HepG2 (cell line): Measurements from ENCODE around the gene ANKRA2. TPM values are rescaled to one million over a fixed set of nuclear protein-coding genes. Genes with fewer than 3 reads are reported as not detected.

Experiments
- ATAC-seq: fragments of 200-7000 bp; cut with Tn5 transposase; 3 replicates; pipeline ENCODE4 v1.9.1; 2020; ENCODE audit warnings: mild to moderate bottlenecking, moderate library complexity
- BruUV-seq: library from RNA; stranded (reverse); fragments of 400-500 nt; replicated peaks from 2 replicates; lab custom pipeline; 2021; lab: Mats Ljungman, UMichigan
- CTCF ChIA-PET: fragments of 300-600 bp; formaldehyde crosslinking; extraction: SDS; loops from one replicate; lab custom pipeline; 2021; ENCODE audit warnings: low total read pairs, inconsistent platforms, low intra/inter-chr PET ratio; lab: Yijun Ruan, JAX
- POLR2A ChIA-PET: fragments of 350-600 bp; sonication (Branson Sonifier 250); formaldehyde crosslinking; loops from one replicate; lab custom pipeline; 2020; ENCODE audit warnings: antibody characterized with exemption, inconsistent platforms; lab: Yijun Ruan, JAX
- DNase-seq: peaks from one replicate; pipeline ENCODE4 v3.0.0-alpha.2; 2015; ENCODE audit warnings: low spot score
- FAIRE-seq: peaks from 3 replicates; lab custom pipeline; 2011; peaks lifted over from hg19 to GRCh38; lab: Jason Lieb, UNC
- H2AFZ ChIP-seq: one replicate; pipeline ENCODE4 v1.6.1; 2011; ENCODE audit warnings: low read length, inconsistent platforms
- H3K27ac ChIP-seq: fragments of 300-600 bp; 3 replicates; pipeline ENCODE4 v1.8.0; 2011; ENCODE audit warnings: mixed run types, mild to moderate bottlenecking, mixed read lengths, low read length, inconsistent platforms; ENCODE audit not compliant: insufficient read depth; ENCODE audit errors: extremely low read length
- H3K27me3 ChIP-seq, 2 experiments: fragments of 200-600 bp in 1 of 2; 2 replicates in 1 of 2; 3 replicates in 1 of 2; pipeline versions ENCODE4 v1.6.0 to v1.8.0; 2011; ENCODE audit warnings: low read length in 2 of 2, mild to moderate bottlenecking in 2 of 2, moderate library complexity in 2 of 2, inconsistent platforms in 1 of 2; ENCODE audit not compliant: insufficient read depth in 2 of 2, control insufficient read depth in 1 of 2
- H3K36me3 ChIP-seq, 2 experiments: fragments of 200-600 bp in 1 of 2; replicated peaks in 1 of 2; 2 replicates in 1 of 2; 3 replicates in 1 of 2; pipeline versions ENCODE4 v1.5.1 to v1.8.0; 2011; ENCODE audit warnings: low read length in 2 of 2, inconsistent platforms in 1 of 2; ENCODE audit not compliant: insufficient read depth in 2 of 2, control insufficient read depth in 1 of 2
- H3K4me1 ChIP-seq: 2 replicates; pipeline ENCODE4 v1.5.1; 2012; ENCODE audit warnings: low read length, inconsistent platforms; ENCODE audit not compliant: insufficient read depth
- H3K4me2 ChIP-seq: 2 replicates; pipeline ENCODE4 v1.6.0; 2011; ENCODE audit warnings: low read depth, low read length, inconsistent platforms
- H3K4me3 ChIP-seq, 3 experiments: fragments of 200-600 bp in 1 of 3; sonication (generic), shearing (Covaris generic) in 1 of 3; replicated peaks in 1 of 3; 2 replicates each; pipeline ENCODE4 v1.5.1; 2011 to 2016; ENCODE audit warnings: low read length in 3 of 3, inconsistent platforms in 2 of 3, low read depth in 2 of 3, mild to moderate bottlenecking in 2 of 3, control low read depth in 1 of 3, mixed read lengths in 1 of 3; ENCODE audit not compliant: insufficient read depth in 1 of 3
- H3K79me2 ChIP-seq: one replicate; pipeline ENCODE4 v1.6.1; 2011; ENCODE audit warnings: low read length, inconsistent platforms; ENCODE audit not compliant: insufficient read depth
- H3K9ac ChIP-seq: 2 replicates; pipeline ENCODE4 v1.6.0; 2011; ENCODE audit warnings: mild to moderate bottlenecking, low read depth, low read length, inconsistent platforms; ENCODE audit not compliant: insufficient read depth
- H3K9me3 ChIP-seq: 2 replicates; pipeline ENCODE4 v1.5.1; 2012; ENCODE audit warnings: mild to moderate bottlenecking, low read length
- H4K20me1 ChIP-seq: 2 replicates; pipeline ENCODE4 v1.6.0; 2011; ENCODE audit warnings: inconsistent platforms, mild to moderate bottlenecking, low read length, moderate library complexity; ENCODE audit not compliant: insufficient read depth
- EP300 ChIP-seq, 3 experiments: sonication (generic) in 1 of 3; formaldehyde crosslinking in 1 of 3; IDR thresholded peaks; 2 replicates each; pipeline versions ENCODE4 v1.5.1 to v1.6.1; 2011 to 2020; ENCODE audit warnings: low read depth in 2 of 3, low read length in 2 of 3, borderline replicate concordance in 1 of 3, improper control_type of control experiment in 1 of 3, mild to moderate bottlenecking in 1 of 3, missing genetic modification reagents in 1 of 3, moderate library complexity in 1 of 3
- HNF4A ChIP-seq: sonication (generic); formaldehyde crosslinking; IDR thresholded peaks from 2 replicates; pipeline ENCODE4 v1.4.0; 2020; ENCODE audit warnings: missing genetic modification reagents
- LCORL ChIP-seq, 2 experiments: fragments of 450-650 bp in 1 of 2; sonication (generic) in 1 of 2; formaldehyde crosslinking in 1 of 2; IDR thresholded peaks; 2 replicates each; pipeline versions ENCODE4 v1.5.0 to v1.6.1; 2017 to 2020; ENCODE audit warnings: antibody characterized with exemption in 1 of 2, missing genetic modification reagents in 1 of 2
- NFYC ChIP-seq: IDR thresholded peaks from 2 replicates; pipeline ENCODE4 v1.6.1; 2016; ENCODE audit warnings: missing genetic modification reagents, missing compliant biosample characterization
- POLR2A ChIP-seq, 2 experiments: IDR thresholded peaks; 2 replicates each; pipeline ENCODE4 v1.6.1; 2011; ENCODE audit warnings: low read depth in 2 of 2, low read length in 2 of 2, mild to moderate bottlenecking in 1 of 2, moderate library complexity in 1 of 2; ENCODE audit not compliant: insufficient read depth in 1 of 2
- SOX13 ChIP-seq, 3 experiments: fragments of 450-650 bp in 1 of 3; sonication (generic) in 1 of 3; formaldehyde crosslinking in 1 of 3; IDR thresholded peaks in 2 of 3; conservative IDR thresholded peaks in 1 of 3; 2 replicates each; pipeline versions ENCODE4 v1.5.0 to v1.6.1; 2016 to 2020; ENCODE audit warnings: antibody characterized with exemption in 1 of 3, mild to moderate bottlenecking in 1 of 3, missing compliant biosample characterization in 1 of 3, missing genetic modification reagents in 1 of 3, moderate library complexity in 1 of 3
- TCF7 ChIP-seq: sonication (generic); IDR thresholded peaks from 2 replicates; pipeline ENCODE4 v1.6.1; 2016; ENCODE audit warnings: antibody characterized with exemption, low read depth
- ZC3H4 ChIP-seq: sonication (generic); formaldehyde crosslinking; IDR thresholded peaks from 2 replicates; pipeline ENCODE4 v1.4.0; 2020; ENCODE audit warnings: missing genetic modification reagents, borderline replicate concordance
- ZFP62 ChIP-seq: sonication (generic); formaldehyde crosslinking; IDR thresholded peaks from 2 replicates; pipeline ENCODE4 v1.4.0; 2020; ENCODE audit warnings: missing genetic modification reagents
- ZNF17 ChIP-seq: sonication (generic); formaldehyde crosslinking; IDR thresholded peaks from 2 replicates; pipeline ENCODE4 v1.5.0; 2020; ENCODE audit warnings: mild to moderate bottlenecking, missing genetic modification reagents
- ZNF232 ChIP-seq: sonication (generic); formaldehyde crosslinking; IDR thresholded peaks from 2 replicates; pipeline ENCODE4 v1.4.0; 2020; ENCODE audit warnings: missing genetic modification reagents, borderline replicate concordance
- ZNF547 ChIP-seq: sonication (generic); formaldehyde crosslinking; IDR thresholded peaks from 2 replicates; pipeline ENCODE4 v1.5.1; 2020; ENCODE audit warnings: mild to moderate bottlenecking, missing genetic modification reagents
- ZNF891 ChIP-seq: sonication (generic); formaldehyde crosslinking; IDR thresholded peaks from 2 replicates; pipeline ENCODE4 v1.5.0; 2020; ENCODE audit warnings: mild to moderate bottlenecking, missing genetic modification reagents
- ZSCAN21 ChIP-seq: sonication (generic); formaldehyde crosslinking; IDR thresholded peaks from 2 replicates; pipeline ENCODE4 v1.8.0; 2022; ENCODE audit warnings: mild to moderate bottlenecking, missing genetic modification reagents, moderate library complexity, borderline replicate concordance
- ZSCAN25 ChIP-seq: sonication (generic); formaldehyde crosslinking; IDR thresholded peaks from 2 replicates; pipeline ENCODE4 v1.8.0; 2022; ENCODE audit warnings: mild to moderate bottlenecking, missing genetic modification reagents
- WGBS: methylation state at CpG from one replicate; pipeline ENCODE4 v1.1.6; 2017; ENCODE audit warnings: low lambda C conversion rate; 5-methylcytosine and 5-hydroxymethylcytosine counted together
- in situ Hi-C: cut with HindIII; loops from 2 replicates; pipeline ENCODE4 v1.10.0; 2017; ENCODE audit warnings: low pct_unique_long_range_greater_than_20kb; ENCODE audit not compliant: extremely low pct_ligation_motif_present
- intact Hi-C: fragments of 100-400 bp; cut with micrococcal nuclease; formaldehyde crosslinking; loops from one replicate; pipeline ENCODE4 v1.10.0; 2022; ENCODE audit not compliant: unreplicated experiment
- polyA plus RNA-seq, 8 experiments: library from polyadenylated mRNA; depleted of rRNA in 3 of 8; stranded (reverse) in 7 of 8; unstranded in 1 of 8; fragments of >200 nt; fragmentation: Illumina TruSeq in 4 of 8; extraction: Trizol in 4 of 8; gene quantifications; 2 replicates each; pipeline versions ENCODE4 v1.2.1 to v1.2.3, GENCODE V29; 2011 to 2016; ENCODE audit warnings: low read depth in 4 of 8, missing spikeins in 1 of 8, mixed read lengths in 1 of 8; ENCODE audit not compliant: insufficient read depth in 1 of 8
- total RNA-seq, 5 experiments: library from RNA; depleted of rRNA; stranded (reverse); fragments of >200 nt; fragmentation: Illumina TruSeq; extraction: Trizol; gene quantifications; 2 replicates each; pipeline ENCODE4 v1.2.3, GENCODE V29; 2016; ENCODE audit warnings: low read depth in 1 of 5
- TF ChIP-seq, protein P1 (sequence below): sonication (generic); formaldehyde crosslinking; IDR thresholded peaks from 2 replicates; pipeline ENCODE4 v1.4.0; 2020; ENCODE audit warnings: missing genetic modification reagents
- TF ChIP-seq, protein P2 (sequence below): sonication (generic); formaldehyde crosslinking; IDR thresholded peaks from 2 replicates; pipeline ENCODE4 v1.5.1; 2020; ENCODE audit warnings: mild to moderate bottlenecking, missing genetic modification reagents

ANKRA2 gene
- total and polyA plus RNA-seq, 2 of the 13 experiments (the other 11 are each of a cell fraction or from before 2014, with no cell fraction given), result 23.6 to 33.6 TPM

DNA sequence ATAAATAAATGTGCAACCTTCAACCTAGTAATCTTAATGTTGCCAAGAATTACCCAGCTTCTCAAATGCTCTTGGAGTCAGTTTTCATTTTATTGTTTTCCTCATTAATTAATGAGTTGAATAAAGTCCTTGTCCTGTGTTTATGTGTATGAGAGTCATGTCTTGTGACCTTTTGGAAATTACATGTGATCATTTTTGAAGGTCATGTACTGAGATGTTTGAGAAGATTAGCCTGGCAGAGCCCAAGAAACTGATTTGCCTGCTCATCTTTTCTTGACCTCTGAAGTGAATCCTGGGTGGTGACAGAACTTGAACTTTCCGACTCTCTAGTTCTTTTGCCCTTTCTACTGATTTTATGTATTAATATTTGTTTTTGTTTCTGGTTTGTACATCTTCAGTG lies 15.4 kb downstream of the ANKRA2 start (continued):
- TF ChIP-seq, protein P1, sequence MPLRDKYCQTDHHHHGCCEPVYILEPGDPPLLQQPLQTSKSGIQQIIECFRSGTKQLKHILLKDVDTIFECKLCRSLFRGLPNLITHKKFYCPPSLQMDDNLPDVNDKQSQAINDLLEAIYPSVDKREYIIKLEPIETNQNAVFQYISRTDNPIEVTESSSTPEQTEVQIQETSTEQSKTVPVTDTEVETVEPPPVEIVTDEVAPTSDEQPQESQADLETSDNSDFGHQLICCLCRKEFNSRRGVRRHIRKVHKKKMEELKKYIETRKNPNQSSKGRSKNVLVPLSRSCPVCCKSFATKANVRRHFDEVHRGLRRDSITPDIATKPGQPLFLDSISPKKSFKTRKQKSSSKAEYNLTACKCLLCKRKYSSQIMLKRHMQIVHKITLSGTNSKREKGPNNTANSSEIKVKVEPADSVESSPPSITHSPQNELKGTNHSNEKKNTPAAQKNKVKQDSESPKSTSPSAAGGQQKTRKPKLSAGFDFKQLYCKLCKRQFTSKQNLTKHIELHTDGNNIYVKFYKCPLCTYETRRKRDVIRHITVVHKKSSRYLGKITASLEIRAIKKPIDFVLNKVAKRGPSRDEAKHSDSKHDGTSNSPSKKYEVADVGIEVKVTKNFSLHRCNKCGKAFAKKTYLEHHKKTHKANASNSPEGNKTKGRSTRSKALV (CRISPR knock-in tag), result no peak

DNA sequence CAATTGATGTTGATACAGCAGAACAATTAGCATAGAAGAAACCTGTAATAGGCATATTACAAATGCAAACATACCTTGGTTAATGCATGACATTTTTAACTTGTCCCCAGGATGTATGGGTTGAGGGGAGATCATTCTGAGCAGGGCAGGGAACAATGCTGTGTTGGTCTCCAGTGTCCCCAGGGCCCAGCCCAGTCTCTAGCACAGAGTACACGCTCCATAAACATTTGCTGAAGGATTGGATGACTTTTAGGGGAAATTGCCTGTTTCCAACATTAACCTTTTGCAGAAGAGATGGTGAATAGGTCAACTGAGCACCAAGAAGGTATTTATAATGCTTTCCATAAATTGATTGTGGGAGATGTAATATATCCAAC lies 20.0 kb downstream of the ANKRA2 start:
- BruUV-seq, result no TSS peak

More for the DNA sequence above, 20.0 kb downstream of the ANKRA2 start:
- ATAC-seq (peak; percentile 78), DNase-seq (peak; percentile 66), FAIRE-seq (peak; percentile 89)
- Histone ChIP-seq H3K27me3 (no peaks in the 10 kb centered on the region), H3K4me3 (peak overlapping the region; percentile 25 to 42 (median 28); a peak in 5 of 6 replicates), H2AFZ (peak overlapping the region; percentile 16), H3K9me3 (no peaks in the 10 kb centered on the region), H4K20me1 (no peaks in the 10 kb centered on the region), H3K79me2 (no peaks in the 10 kb centered on the region), H3K27ac (peak overlapping the region; percentile 88), H3K36me3 (no peaks in the 10 kb centered on the region), H3K4me2 (peak overlapping the region; percentile 73), H3K9ac (peak overlapping the region; percentile 70), H3K4me1 (peaks cover 78% of the 10 kb centered on the region)
- intact Hi-C loops (loop anchor here (2.0 kb wide), 1 partner anchor 19 kb away; the partner anchor contains the start of genes ANKRA2 and UTP15), in situ Hi-C loops (no loop called here)
- TF ChIP-seq ZNF891 (CRISPR knock-in tag) (no peak), SOX13 (IDR thresholded peaks at IDR 0.05) (no peak), SOX13 (CRISPR knock-in tag; conservative IDR thresholded peaks at IDR 0.05 in 1 of 2, IDR thresholded peaks at IDR 0.05 in 1 of 2) (peak in 1 of 2 experiments; percentile 62; a peak in 2 of 4 replicates), NFYC (CRISPR knock-in tag) (no peak), EP300 (IDR thresholded peaks at IDR 0.05; ENCODE audit: low read depth in 2 of 2, low read length in 2 of 2) (peak in 1 of 2 experiments; percentile 9; a peak in 1 of 4 replicates), EP300 (CRISPR knock-in tag; IDR thresholded peaks at IDR 0.05; ENCODE audit: borderline replicate concordance) (no peak), ZC3H4 (CRISPR knock-in tag) (peak; percentile 59; the same call in 1 of the 2 replicates), ZNF17 (CRISPR knock-in tag) (no peak), POLR2A (IDR thresholded peaks at IDR 0.05; ENCODE audit: insufficient read depth in 1 of 2, low read depth in 2 of 2, low read length in 2 of 2) (peak in 1 of 2 experiments; percentile 39; a peak in 1 of 4 replicates), ZSCAN21 (CRISPR knock-in tag) (no peak), ZFP62 (CRISPR knock-in tag) (no peak), ZNF232 (CRISPR knock-in tag) (no peak), LCORL (IDR thresholded peaks at IDR 0.05) (no peak), LCORL (CRISPR knock-in tag; IDR thresholded peaks at IDR 0.05) (no peak), ZNF547 (CRISPR knock-in tag) (no peak), ZSCAN25 (CRISPR knock-in tag) (no peak), TCF7 (0 out of 2 replicates have a peak, but pooled peaks have one; percentile 4), HNF4A (CRISPR knock-in tag) (peak; percentile 35)
- TF ChIP-seq, protein P2, sequence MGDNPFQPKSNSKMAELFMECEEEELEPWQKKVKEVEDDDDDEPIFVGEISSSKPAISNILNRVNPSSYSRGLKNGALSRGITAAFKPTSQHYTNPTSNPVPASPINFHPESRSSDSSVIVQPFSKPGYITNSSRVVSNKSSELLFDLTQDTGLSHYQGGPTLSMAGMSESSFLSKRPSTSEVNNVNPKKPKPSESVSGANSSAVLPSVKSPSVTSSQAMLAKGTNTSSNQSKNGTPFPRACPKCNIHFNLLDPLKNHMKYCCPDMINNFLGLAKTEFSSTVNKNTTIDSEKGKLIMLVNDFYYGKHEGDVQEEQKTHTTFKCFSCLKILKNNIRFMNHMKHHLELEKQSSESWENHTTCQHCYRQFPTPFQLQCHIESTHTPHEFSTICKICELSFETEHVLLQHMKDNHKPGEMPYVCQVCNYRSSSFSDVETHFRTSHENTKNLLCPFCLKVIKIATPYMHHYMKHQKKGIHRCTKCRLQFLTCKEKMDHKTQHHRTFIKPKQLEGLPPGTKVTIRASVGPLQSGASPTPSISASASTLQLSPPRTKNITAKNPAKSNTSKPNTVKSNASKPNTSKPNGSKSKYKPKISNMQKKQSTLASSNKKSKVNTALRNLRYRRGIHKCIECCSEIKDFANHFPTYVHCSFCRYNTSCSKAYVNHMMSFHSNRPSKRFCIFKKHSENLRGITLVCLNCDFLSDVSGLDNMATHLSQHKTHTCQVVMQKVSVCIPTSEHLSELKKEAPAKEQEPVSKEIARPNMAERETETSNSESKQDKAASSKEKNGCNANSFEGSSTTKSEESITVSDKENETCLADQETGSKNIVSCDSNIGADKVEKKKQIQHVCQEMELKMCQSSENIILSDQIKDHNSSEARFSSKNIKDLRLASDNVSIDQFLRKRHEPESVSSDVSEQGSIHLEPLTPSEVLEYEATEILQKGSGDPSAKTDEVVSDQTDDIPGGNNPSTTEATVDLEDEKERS (CRISPR knock-in tag), result 0 out of 2 replicates have a peak, but pooled peaks have one; percentile 3
- POLR2A ChIA-PET, result interaction anchor here (1.4 kb wide), 1 partner anchor 20 kb away, joined by 9 read pairs; the partner anchor contains the start of genes ANKRA2 and UTP15
- 0% methylated on average over 1 of the region's 1 CpG for WGBS
- CTCF ChIA-PET, result no interaction called here
